ENCODE data around the gene CTIF.

Gene CTIF

DNA sequence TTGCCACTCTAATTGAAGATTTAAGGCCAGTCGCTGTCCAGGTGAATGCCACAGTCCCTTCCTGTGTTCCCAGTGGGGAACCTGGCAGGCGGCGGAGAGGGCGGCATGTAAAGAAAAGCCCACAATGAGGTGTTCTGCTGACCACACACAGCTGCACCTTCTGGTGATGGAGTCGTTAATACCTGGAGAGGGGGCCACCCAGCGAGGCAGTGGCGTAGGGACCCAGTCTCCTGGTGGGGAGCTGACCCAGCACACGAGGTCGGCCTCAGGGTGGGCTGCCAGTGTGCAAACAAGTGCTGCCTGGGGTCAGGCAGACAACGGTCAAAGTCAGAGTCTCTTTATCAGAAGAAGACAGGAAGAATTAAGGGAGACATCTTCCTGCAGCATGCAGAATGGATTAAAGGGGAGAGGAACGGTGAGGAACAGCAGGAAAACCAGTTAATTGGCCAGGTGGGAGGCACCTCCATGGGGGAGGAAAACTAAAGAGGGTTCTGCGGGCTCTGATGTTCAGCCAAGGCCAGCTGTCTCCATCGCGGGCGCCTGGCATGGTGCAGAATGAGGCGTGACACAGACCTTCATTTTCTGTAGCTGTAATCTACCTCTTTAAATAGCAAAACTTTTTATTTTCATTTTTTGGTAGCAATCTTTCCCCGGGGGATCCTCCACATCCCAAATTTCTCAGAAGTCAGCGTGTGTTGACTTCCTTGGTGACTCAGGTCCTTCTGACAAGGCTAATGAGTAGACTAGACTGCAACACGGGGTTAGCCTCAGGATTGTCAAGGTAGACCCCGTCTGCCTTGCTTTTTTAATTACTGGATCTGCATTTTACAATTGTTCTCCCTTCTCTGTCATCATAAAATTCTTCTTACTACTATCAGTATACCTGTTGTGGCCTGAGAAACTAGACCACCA lies 333.7 kb downstream of the CTIF start:
- no peak for DNase-seq (ENCODE audit: low read depth)

DNA sequence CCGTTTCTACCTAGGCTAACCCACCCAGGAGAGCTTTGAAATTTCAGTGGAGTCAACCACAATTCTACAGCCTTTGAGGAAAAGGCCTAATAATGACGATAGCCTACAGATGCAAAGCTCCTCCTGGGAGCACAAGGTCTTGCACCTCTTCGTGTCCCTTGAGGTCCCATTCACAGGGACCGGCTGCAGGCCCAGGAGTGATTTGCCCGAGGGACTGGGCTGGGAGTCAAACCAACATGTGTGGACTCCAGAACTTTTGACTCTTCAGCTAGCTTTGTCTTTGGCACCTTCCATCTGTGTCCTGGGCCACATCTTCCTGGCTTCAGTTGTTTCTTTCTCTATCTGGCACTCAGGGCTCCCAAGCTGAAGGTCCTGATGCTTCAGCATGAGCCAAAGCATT lies 335.4 kb downstream of the CTIF start:
- DNase-seq (ENCODE audit: low read depth) = no peak

DNA sequence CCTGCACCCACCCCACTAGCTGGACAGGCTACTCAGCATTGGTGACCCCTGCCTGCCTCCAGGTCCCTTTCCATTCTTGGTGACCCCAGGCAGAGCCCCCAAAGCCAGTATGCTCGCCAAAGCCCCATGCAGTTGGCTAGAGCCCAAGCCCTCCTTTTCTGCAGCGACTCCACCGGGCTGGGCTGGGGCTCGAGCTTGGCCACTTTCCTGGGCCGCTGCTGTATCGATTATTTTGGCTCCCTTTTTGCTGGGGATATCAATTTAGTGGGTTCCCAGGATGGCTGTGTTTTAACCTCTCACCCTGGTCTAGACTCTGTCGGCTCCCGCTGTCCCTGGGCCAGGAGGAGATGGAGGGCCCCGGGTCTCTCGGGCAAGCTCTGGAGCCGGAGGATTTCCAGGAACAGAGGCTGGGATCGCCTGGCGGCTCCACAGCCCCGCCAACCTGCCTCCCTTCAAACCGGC lies 335.9 kb downstream of the CTIF start:
- DNase-seq (ENCODE audit: low read depth) = no peak

DNA sequence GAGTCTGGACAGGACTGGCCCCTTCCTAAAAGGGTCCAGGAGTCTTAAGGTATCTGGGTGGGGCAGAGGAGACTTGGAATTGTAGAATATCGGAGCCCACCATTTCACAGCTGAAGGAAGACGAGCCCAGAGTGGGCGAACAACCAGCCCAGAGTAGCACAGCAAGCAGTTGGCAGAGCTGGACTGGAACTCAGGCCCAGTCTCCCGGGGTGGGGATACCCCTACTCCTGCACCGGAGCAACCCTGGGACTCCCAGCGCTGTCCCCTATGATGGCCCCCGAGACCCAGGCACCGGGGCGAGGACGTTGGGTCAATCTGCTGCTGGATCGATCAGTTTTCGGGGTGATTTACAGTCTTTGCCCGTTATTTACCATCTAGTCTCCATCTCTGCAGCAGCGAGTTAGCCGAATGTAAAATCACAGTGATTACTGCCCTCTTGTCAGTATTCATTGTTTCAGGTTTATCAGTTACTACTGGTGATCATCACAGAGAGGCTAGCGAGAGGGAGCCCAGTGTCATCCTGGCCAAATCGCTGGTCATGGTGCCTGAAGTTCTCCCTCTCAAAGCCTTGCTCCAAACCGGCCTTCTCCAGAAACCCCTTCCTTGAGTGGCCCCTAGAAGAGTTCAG lies 336.6 kb downstream of the CTIF start:
- DNase-seq (ENCODE audit: low read depth) = no peak

DNA sequence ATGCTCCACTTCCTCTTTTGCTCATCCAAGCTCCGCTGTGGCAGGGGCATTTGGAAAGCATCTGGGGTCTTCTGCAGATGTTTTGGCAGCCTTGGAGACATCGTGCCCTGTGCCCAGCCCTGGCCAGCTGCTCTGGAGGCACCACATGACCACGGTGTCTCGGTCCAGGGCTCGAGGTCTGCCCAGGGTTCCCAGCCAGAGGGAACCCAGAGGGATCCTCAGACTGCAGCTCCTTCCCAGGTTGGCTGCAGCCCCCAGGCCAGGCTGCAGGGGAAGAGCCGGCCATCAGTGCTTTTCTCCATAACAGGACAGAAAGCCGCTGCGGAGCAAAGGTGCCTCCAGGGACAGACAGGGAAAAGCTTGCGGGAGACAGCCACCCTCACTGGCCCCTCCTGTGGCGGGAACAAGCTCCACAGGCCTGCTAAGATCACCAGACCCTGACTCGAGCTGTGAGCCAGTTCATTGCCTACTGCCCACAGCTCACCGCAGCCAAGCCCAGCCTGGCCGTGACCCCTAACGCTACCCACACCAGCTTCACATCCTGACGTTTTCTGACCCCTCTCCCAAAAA lies 337.2 kb downstream of the CTIF start:
- DNase-seq (ENCODE audit: low read depth) = no peak

DNA sequence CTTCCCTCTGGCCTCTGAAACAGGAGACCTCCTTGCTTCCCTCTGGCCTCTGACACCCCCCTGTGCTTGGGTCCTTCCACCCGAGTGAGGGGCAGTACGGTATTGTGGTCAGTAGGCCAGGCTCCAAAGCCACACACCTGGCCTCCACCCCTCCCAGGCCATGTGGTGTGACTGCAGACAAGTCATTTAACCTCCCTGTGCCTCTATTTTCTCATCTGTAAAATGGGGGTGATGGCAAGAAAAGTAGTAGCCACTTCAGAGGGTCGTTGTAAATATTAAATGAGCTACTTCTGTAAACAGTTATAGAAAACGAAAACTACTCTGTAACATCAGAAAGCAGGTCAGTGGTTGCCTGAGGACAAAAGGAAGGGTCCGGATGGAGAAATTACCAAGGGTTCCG lies 337.8 kb downstream of the CTIF start:
- no peak for DNase-seq (ENCODE audit: low read depth)

DNA sequence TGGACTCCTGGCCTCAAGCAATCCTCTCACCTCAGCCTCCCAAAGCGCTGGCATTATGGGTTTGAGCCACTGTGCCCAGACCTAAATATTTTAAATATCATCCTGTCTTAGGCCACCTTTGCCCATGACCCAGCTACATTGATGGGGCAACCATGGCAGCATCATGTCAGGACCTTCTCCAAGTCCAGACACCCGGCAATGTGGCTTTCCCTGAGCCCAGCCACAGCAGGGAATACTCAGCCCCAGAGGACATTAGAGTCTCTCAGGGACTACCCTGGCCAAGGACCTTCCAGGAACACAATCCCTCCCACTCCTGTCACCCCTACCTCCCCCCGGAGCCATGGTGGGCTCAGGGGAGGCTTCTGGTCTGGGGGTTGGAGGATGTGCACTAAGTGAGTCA lies 339.1 kb downstream of the CTIF start:
- DNase-seq (ENCODE audit: low read depth) = no peak

DNA sequence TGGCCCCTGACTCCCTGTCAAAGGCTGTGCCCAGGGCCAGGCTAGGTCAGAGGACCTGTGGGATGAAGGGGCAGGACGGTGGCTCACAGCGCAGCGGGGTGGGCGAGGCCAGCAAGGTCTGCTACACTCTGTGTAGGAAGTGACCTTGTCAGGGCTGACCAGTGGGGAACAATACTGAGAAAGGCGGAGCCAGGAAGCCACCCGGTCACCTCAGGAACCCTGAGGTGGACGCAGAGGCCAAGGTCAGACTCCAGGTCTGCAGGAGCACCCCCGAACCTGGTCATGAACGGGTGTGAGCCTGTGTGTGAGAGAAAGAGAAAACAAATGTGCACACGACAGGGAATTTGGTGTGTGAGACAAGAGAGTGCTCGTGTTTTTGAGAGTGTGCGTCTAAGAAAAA lies 339.6 kb downstream of the CTIF start:
- no peak for DNase-seq (ENCODE audit: low read depth)

DNA sequence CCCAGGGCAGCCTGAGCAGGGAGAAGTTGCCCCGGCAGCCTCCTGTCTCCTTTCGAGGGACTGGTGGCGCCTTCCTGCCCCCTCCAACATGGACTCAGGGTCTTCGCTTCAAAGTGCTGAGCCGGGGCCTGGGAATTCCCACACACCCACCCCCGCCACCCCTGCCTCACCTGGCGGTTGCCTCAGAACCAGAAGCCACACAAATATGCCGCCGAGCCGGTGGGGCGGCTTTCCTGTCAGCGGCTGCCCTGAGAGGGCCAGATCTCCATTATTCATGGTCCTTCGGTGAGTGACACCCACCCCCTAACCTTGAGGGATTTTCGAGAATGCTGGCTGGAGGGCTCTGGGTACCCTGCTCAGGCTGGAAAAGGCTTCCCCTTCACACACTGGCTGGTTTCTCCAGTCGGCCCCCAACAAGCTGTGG lies 340.2 kb downstream of the CTIF start:
- DNase-seq (ENCODE audit: low read depth) = no peak

DNA sequence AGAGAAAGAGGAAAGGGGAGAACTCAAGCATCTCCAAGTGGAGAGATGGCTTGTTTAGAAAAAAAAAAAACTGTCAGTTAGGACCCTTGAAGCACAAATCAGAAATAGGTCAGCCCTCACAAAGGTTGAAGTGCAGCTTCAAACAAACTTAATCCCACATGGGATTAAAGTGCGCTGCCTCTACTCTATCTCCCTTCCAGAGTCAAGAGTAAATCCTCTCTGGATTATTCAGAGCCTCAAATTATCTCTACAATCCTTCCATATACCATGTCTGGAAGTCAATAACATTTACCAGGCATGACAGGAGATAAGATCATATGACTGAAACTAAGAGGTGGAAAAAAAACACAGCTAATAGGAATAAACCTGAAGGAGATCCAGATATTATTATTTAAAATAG lies 342.1 kb downstream of the CTIF start:
- no peak for DNase-seq (ENCODE audit: low read depth)

DNA sequence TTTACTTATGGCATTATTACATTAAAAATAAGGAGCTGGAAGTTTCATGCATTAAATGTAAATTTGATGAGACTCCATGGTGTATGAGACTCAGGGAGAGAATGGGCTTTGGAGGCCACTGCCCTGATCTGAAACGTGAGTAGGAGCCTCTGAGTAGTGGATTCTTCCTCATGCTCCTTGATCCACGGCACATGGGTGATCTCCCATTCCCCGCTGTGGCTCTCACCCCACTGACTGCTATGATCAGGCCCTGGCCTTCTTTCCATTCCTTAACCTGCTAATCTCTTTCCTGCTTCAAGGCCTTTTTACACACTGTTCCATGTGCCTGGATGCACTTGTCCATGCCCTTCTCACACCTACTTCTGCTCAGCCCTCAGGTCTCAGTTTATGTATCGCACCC lies 343.5 kb downstream of the CTIF start:
- no peak for DNase-seq (ENCODE audit: low read depth)

DNA sequence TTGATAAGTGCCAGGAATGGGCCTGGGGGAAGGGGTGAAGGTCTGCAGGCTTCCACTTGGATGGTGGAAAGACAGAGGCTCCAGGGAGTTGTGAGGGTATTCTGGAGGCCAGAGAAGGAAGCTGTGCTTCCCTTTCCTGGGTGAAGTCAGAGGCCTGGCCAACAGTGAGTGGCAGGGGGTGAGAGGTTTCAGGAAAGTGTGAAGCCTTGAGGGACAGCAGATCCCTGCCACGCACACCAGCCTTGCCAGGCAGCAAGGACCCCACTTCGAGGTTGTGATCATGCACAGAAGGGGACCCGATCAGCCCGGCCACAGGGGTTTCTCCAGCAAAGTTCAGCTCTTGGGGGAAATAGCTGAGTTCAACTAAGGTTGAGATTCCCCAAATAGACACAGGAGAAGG lies 345.5 kb downstream of the CTIF start:
- DNase-seq (ENCODE audit: low read depth) = no peak

DNA sequence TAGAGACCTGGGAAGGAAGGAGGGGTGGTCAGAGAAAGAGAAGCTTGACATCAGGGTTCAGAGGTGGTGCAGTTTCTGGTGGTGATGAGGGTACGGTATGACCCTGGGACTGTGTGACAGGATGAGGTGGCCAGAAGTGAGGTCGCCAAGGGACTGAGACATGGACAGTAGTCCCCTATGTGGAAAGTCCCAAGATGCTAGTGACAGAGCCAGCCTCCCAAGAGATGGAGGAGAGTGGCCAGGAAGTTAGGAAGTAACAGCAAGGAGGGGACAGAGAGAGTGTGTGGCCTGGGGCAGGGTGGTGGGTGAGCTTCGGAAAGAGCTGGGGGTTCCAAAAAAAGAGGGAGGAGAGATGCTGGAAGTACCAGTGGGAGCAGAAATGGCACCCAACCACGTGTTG lies 345.9 kb downstream of the CTIF start:
- no peak for DNase-seq (ENCODE audit: low read depth)

DNA sequence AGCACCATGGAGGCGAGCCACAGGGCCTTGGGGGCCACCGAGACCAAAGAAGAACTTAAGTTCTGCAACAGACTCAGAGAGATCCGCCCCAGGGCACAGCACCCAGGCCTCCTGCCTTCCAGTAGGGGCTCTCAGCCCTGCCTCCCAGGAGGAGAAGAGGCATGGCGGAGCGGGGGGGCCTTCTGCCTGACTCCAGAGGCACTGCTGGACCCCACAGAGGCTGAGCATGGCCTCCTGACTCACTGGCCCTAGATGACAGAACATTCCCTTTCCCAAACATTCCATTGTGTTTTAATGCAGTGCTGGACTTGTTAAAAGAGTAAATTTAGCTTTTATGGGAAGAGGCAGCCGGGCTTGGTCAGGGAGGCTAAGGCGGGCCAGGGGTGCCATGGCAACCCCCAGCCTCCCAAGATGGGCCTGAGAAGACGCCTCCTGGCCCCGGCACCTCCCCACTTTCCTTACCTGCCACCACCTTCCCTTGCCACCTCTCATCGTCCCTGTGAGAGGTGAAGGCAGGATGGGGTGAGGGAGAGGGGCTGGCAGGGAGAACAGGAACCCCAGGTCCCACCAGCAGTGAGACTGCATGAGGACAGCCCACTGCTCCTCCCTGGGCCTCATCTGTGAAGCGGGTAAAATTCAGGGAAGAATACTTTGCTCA lies 346.6 kb downstream of the CTIF start:
- no peak for DNase-seq (ENCODE audit: low read depth)

DNA sequence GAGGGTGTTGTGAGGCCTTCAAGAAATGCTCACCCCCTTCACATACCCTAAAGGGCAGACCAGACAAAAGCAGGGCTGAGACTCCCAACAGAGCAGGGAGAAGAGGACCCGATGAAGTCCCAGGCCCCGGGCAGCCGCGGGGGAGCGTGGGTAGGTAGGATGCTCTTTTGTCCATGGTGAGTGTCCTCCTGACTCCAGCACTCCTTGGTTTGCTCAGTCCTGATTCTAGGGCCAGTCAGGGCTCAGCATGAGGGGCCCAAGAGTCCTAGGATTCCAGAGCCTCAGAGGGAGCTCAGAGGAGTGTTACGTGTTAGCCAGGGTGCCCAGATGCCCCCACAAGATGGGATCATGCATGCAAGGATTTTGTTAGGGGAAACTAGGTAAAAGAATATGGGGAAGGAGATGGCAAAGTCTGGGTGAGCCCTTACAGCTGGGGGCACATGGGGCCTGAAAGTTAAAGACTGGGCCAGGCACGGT lies 347.1 kb downstream of the CTIF start:
- no peak for DNase-seq (ENCODE audit: low read depth)

DNA sequence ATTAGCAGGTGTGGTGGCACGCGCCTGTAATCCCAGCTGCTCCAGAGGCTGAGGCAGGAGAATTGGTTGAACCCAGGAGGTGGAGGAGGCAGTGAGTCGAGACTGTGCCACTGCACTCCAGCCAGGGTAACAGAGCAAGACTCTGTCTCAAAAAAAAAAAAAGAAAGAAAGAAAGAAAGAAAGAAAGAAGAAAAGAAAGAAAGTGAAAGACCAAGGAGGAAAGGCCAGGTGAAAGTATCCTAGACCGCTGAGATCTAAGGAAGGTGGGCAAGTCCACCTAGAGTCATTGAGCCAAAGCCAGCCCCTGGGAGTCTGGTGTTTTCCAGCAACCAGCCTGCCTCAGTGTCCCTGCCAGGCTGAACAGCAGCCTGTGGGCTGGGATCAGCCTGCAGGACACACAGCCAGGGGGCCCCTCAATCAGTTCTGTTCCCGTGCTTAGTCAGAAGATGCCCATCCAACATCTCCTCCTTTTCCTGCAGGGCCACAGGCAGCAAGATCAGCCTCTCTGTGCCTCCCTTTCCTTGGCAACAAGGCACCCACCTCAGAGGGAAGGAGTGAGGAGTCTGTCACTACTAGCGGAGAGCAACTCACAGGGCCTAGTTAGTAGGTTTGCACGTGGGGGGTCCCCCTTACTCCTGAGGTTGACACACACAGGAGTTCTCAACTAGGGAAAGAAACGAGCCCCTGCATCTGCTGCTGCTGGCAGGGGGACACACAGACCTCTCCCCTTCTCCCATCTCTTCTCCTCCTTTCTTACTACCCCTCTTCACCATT lies 347.9 kb downstream of the CTIF start:
- no peak for DNase-seq (ENCODE audit: low read depth)

DNA sequence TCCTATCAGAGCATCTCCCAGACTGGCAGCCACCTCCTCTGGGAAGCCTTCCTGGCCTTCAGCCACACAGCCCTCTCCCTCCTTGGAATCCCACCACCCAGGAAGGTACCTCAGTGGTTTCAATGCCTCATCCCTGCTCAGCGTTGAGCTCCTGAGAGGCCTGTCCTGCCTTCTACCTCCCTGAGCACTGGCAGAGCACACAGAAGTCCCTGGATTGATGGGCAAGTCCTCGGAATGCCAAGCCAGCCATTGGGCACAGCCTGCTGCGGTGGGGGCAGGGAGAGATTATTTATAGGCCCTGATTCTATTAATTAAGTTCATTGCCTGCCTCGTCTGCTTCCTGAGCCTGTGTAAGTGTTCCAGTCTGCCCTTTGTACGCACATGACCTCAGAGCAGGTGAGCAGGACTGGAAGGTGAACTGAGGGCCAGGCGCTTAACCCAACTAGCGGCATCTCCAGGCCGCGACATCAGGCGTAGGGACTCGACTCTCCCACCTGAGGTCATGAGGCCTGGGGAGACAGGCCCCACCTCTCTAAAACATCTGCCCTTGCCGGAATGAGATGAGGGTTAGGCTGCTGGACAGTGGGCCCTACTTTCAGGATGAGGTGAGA lies 348.6 kb downstream of the CTIF start:
- no peak for DNase-seq (ENCODE audit: low read depth)

DNA sequence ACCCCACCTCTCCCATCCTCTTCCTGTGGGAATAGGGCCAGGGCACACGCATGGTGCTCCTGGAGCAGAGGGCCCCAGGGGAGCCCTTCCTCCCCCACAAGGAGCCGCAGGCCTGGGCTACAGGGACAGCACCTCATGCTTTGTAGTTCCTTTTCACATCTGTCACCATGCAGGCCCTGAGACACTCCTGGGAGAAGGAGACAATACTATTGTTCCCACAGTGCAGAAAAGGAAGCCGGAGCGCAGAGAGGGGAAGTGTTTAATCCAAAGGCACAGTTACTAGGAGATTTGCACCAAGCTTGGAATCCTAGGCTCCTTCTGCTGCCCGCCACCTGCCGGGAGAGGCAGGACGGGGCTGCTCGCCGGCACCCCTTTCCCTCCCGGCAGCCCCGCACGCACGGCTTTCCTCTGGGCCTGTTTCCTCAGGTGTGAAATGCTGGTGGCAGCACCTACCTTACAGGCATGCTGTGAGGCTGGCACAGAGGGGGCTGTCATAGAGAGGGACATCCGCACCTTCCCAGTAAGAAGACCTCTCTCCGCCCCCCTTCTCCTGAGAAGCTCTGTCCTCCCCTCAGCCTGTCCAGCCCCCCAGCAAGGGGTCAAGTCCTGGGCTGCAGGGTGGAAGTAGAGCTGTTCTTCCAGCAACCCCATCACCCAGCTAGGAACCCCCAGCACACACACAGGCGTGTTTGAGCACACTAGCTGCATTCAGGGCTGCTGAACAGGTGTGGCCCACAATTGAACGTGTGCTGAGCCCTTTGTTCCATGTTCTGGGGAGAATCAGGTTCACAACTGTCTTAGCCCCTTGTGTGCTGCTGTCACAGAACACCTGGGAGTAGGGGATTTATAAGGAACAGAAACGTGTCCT lies 349.3 kb downstream of the CTIF start:
- no peak for DNase-seq (ENCODE audit: low read depth)

DNA sequence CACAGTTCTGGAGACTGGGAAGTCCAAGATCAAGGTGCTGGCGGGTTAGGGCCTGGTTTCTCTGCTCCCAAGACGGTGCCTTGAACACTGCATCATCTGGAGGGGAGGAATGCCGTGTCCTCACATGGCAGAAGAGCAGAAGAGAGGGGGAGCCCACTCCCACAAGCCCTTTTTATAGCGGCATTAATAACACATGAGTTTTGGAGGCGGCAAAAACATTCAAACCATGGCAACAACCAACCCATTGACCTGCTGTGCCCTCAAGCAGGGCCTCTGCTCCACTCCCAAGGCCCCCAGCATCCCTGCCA lies 349.9 kb downstream of the CTIF start:
- no peak for DNase-seq (ENCODE audit: low read depth)

DNA sequence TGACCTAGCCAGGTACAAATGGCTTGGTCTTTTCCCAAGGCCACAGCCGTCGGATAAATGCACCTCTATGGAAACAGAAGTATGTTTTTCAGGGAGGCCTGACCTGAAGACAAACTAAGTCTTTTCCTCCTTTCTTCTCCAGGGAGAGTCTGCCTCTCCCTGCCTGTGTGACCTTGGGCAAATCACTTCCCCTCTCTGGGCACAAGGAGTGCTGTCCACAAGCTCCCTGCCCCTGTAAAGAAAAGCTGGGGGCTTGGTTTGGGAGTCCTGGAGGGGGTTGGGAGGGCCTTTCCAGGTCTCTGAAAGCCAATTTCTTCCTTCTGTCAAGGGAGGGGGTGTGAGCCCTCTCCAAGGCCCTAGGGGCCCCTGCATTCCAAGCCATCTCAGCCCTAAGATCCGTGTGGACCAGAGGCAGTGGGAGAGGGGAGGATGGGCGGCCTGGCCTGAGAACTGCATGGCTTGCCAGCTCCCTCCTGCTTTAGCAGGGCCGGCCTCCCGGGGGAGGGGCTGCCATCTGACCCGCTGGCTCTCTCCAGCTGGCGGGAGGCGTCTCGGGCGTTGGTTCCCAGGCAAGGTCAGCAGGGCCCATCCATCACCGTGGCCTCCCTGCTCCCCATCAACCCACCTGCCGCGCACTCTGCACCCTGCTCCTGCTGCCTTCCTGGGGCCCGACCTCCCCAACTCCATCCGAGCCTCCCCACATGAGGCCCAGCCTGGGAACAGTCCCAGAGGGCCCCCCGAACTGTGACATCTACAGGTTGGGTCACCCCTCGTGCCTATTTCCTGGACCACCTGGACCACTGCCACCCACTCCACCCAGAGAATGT lies 350.5 kb downstream of the CTIF start:
- DNase-seq (ENCODE audit: low read depth) = no peak

All from stimulated activated CD8-positive, alpha-beta memory T cell treated with anti-CD3 and anti-CD28 coated beads, Interleukin-15, amount 100 ng/mL, for 24 hours (primary cell).